Thymus (tissue), 11 donors: Measurements from ENCODE around the gene LRSAM1. TPM values are rescaled to one million over a fixed set of nuclear protein-coding genes. Genes with fewer than 3 reads are reported as not detected.

ENCODE experiments used
- DNase-seq, 9 donors: peaks; one replicate each; pipeline ENCODE4 v3.0.0-alpha.2; 2013; ENCODE audit warnings: low spot score in 9 of 9, low read depth in 6 of 9, missing footprints in 1 of 9
- H3K27ac ChIP-seq, 2 donors: one replicate each; pipeline ENCODE4 v1.5.1; 2013; ENCODE audit warnings: control low read depth in 1 of 2, low read depth in 1 of 2, low read length in 1 of 2, mild to moderate bottlenecking in 1 of 2, moderate library complexity in 1 of 2
- H3K27me3 ChIP-seq, 2 donors: one replicate each; pipeline ENCODE4 v1.5.1; 2013; ENCODE audit warnings: low read length in 1 of 2; ENCODE audit not compliant: control insufficient read depth in 2 of 2, insufficient read depth in 1 of 2
- H3K36me3 ChIP-seq, 2 donors: one replicate each; pipeline ENCODE4 v1.5.1; 2013; ENCODE audit warnings: low read length in 1 of 2, mild to moderate bottlenecking in 1 of 2, moderate library complexity in 1 of 2; ENCODE audit not compliant: control insufficient read depth in 2 of 2, insufficient read depth in 2 of 2
- H3K4me1 ChIP-seq, 2 donors: one replicate each; pipeline ENCODE4 v1.5.1; 2013; ENCODE audit warnings: low read length in 2 of 2; ENCODE audit not compliant: control insufficient read depth in 2 of 2, insufficient read depth in 2 of 2
- H3K4me3 ChIP-seq, 2 donors: one replicate each; pipeline ENCODE4 v1.5.1; 2013; ENCODE audit warnings: low read length in 2 of 2, control low read depth in 1 of 2, mild to moderate bottlenecking in 1 of 2
- H3K9me3 ChIP-seq, 2 donors: one replicate each; pipeline ENCODE4 v1.5.1; 2013; ENCODE audit warnings: low read length in 1 of 2, mild to moderate bottlenecking in 1 of 2; ENCODE audit not compliant: control insufficient read depth in 2 of 2, insufficient read depth in 1 of 2
- WGBS: extraction: QIAGEN DNeasy Blood & Tissue Kit; methylation state at CpG from one replicate; pipeline ENCODE4 v1.1.7; 2013; 5-methylcytosine and 5-hydroxymethylcytosine counted together
- polyA plus RNA-seq: library from polyadenylated mRNA; stranded (reverse); fragments of 200-250 nt; gene quantifications from one replicate; pipeline ENCODE4 v1.2.3, GENCODE V29; 2013
- total RNA-seq: library from RNA; stranded (reverse); fragments of 120-200 nt; gene quantifications from one replicate; pipeline ENCODE4 v1.2.4, GENCODE V29; 2013
- donor health status: healthy.

The LRSAM1 gene
- total and polyA plus RNA-seq, 2 donors, result 4.1 to 24.1 TPM

DNA sequence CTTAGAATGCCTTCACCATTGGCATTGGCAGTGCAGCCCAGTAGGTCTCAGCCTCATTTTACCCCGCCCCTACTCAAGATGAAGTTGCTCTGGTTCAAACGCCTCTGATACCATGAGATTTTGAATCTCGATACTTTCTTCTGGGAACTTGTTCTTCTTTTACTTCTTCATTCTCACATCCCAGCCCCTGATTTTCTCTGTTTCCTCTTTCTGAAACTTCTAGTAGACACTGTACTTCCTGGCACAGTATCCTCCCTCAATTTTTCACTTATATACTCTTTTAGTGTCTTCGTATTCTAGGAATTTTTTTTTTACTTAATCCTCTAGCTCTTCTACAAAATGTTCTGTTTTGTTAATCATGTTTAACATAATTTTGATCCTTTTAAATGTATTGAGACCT is 40.2 kb upstream of the LRSAM1 start:
- H3K36me3 ChIP-seq, result no peaks in the 10 kb centered on the region
- DNase-seq, result no peak
- no peak overlapping the region for H3K27ac ChIP-seq
- peaks cover 3 to 45% of the 10 kb centered on the region in 2 donors for H3K27me3 ChIP-seq
- no peaks in the 10 kb centered on the region for H3K9me3 ChIP-seq
- H3K4me3 ChIP-seq, result no peak overlapping the region
- WGBS, result 80% methylated on average over 4 of the region's 4 CpGs
- no peaks in the 10 kb centered on the region for H3K4me1 ChIP-seq

DNA sequence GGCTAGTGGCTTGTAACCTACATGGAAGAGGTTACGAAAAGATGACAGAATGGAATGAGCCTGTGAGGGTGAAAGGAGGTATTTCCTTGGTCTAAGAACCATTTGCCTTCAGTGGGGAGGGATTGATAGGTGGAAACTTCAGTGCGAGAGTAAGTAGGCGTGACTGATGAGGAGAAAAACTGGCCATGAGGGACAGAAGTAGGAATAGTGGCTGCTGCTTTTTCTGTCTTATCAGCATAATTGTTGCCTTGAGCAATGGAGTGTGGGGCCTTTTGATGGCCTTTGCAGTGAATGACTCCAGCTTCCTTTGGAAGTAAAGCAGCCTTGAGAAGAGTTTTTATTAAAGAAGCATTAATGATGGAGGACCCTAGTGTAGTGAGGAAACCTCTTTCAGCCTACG is 36.2 kb upstream of the LRSAM1 start:
- Histone ChIP-seq H3K4me1 (no peaks in the 10 kb centered on the region), H3K27me3 (peaks cover 3 to 42% of the 10 kb centered on the region in 2 donors), H3K9me3 (no peaks in the 10 kb centered on the region), H3K36me3 (no peaks in the 10 kb centered on the region), H3K4me3 (no peak overlapping the region), H3K27ac (no peak overlapping the region)
- WGBS, result 97% methylated on average over 4 of the region's 4 CpGs
- DNase-seq, result no peak

DNA sequence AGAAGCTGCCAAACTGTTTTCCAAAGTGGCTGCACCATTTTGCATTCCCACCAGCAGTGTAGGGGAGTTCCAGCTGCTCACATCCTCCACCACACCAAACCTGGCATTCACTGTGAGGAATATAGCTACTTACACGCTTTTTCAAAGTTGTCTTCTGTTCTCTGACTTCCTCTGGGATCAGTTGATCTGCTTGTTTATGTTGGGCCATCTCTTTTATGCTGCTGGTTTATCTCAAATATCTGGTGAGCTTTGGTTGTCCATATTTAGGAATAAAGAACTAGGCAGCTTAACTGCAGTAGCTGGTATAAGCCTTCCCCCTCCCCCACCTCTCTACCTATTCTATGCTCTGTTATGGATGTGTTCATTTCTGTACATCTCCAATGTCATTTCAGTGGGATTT is 35.7 kb upstream of the LRSAM1 start:
- Histone ChIP-seq H3K27ac (no peak overlapping the region), H3K9me3 (no peaks in the 10 kb centered on the region), H3K4me3 (no peak overlapping the region), H3K36me3 (no peaks in the 10 kb centered on the region), H3K27me3 (peaks cover 2 to 40% of the 10 kb centered on the region in 2 donors), H3K4me1 (no peaks in the 10 kb centered on the region)
- DNase-seq, result no peak
- 84% methylated on average over 1 of the region's 1 CpG for WGBS

DNA sequence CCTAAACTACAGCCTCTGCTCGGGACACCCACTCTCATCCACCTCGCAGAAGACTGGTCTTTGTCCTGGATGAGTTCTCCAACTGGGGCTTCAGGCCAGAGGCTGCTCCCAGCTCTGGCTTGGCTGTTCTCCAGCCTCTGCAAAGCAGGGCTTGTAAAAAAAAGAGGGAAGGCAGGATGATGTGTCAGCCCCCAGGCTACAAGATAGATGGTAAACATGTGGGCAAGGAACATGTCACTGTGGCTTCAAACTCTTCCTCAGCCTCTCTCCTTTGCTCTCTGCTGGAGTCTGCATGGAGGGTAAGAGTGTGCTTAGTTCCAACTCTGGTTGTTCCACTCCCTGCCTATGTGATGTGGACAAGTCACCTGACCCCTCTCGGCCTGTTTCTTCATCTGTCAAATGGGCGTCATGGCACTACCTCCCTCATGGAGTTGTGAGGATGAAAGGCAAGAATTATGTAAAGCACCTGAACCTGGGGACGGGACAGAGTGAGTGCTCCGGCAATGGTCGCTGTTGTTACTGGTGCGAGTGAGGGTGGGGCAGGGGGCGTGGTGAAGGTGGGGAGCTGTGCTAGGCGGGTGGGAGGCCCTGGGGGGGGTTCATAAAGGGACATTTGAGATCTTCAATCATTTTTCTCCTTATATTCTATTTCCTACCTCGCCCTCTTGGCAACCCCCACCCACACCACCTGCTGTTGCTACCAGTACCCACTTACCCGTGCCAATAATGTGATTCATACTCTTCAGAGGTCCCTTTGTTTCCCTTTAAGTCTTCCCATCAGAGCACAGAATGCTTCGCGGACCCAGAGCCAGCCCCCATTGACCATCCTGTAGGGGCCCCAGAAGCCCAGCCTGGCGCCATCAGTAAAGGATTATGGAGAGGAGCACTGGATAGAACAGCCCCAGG is 33.9 kb upstream of the LRSAM1 start:
- Histone ChIP-seq H3K9me3 (no peaks in the 10 kb centered on the region), H3K27ac (no peak overlapping the region), H3K4me3 (no peak overlapping the region), H3K27me3 (peaks cover 0 to 31% of the 10 kb centered on the region in 2 donors), H3K36me3 (no peaks in the 10 kb centered on the region), H3K4me1 (peaks cover 0 to 4% of the 10 kb centered on the region in 2 donors)
- WGBS, result 91% methylated on average over 15 of the region's 15 CpGs
- DNase-seq, result no peak

DNA sequence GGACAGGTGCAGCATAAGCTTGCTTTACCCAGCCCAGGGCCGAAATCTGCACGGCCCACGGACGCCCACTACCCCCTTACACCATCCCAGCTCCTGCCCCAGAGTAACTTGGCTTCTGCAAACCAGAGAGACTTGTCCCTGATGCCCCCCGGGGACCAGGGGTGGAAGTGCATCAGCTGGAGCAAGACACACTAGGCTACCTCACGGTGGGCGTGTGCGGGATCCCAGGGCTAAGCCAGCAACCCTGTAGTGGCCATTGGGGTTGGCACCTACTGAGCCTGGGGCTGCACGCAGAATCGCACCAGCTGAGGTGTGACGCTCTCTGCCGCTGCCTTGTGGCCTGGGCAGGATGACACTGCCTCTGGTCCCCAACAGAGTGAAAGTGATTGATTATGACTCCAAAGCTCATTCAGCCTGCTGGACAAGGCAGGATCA is 33.3 kb upstream of the LRSAM1 start:
- no peak overlapping the region for H3K27ac ChIP-seq

DNA sequence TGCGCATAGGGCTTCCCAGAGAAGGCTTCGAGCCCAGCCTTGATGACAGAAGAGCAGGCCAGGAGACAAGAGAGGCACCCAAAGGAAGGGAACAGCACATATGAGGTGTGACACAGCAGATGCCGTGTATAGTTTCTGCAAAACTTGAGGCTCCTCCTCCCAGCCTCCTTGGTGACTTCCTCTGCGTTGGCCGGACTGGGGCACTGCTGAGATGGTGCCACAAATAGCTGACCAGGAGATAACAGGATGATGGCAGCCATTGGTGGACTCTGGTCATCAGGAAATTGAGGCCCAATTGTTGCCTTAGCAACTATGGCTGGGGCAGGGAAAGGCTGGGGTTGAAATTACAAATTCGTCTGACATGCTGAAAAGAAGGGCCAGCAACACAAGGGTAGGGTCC is 32.0 kb upstream of the LRSAM1 start:
- H3K4me3 ChIP-seq, result no peak overlapping the region
- H3K27ac ChIP-seq, result no peak overlapping the region
- WGBS, result 94% methylated on average over 6 of the region's 6 CpGs
- H3K4me1 ChIP-seq, result peaks cover 2 to 14% of the 10 kb centered on the region in 2 donors
- H3K27me3 ChIP-seq, result peaks cover 0 to 25% of the 10 kb centered on the region in 2 donors
- no peaks in the 10 kb centered on the region for H3K9me3 ChIP-seq
- DNase-seq, result no peak
- H3K36me3 ChIP-seq, result no peaks in the 10 kb centered on the region

More for the DNA sequence above, 33.3 kb upstream of the LRSAM1 start:
- no peaks in the 10 kb centered on the region for H3K36me3 ChIP-seq
- H3K4me3 ChIP-seq, result no peak overlapping the region
- peaks cover 0 to 30% of the 10 kb centered on the region in 2 donors for H3K27me3 ChIP-seq
- 83% methylated on average over 12 of the region's 12 CpGs for WGBS
- H3K4me1 ChIP-seq, result peaks cover 0 to 10% of the 10 kb centered on the region in 2 donors
- DNase-seq, result peak in 1 of 9 donors; percentile 31
- no peaks in the 10 kb centered on the region for H3K9me3 ChIP-seq

DNA sequence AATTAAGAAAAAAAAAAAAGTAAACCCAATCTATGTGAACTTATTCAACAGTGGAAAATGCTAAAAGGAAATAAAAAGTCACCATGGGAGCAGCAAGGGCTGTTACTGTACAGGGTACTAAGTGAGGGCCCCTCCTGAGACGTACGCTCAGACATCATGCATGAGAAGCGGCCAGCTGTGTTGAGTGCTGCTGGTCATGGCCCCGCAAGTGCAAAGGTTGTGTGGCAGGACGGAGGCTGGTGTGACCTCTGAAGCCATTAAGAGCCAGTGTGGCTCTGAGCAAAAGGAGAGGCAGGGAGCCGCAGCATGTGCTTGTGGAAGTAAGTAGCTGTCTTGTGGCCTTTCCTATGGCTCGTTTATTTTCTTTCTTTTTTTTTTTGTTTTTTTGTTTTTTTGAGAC is 30.3 kb upstream of the LRSAM1 start:
- no peak for DNase-seq
- H3K9me3 ChIP-seq, result no peaks in the 10 kb centered on the region
- no peak overlapping the region for H3K27ac ChIP-seq
- no peaks in the 10 kb centered on the region for H3K36me3 ChIP-seq
- WGBS, result 96% methylated on average over 7 of the region's 7 CpGs
- H3K4me1 ChIP-seq, result peaks cover 5 to 26% of the 10 kb centered on the region in 2 donors
- peaks cover 0 to 14% of the 10 kb centered on the region in 2 donors for H3K27me3 ChIP-seq
- no peak overlapping the region for H3K4me3 ChIP-seq

DNA sequence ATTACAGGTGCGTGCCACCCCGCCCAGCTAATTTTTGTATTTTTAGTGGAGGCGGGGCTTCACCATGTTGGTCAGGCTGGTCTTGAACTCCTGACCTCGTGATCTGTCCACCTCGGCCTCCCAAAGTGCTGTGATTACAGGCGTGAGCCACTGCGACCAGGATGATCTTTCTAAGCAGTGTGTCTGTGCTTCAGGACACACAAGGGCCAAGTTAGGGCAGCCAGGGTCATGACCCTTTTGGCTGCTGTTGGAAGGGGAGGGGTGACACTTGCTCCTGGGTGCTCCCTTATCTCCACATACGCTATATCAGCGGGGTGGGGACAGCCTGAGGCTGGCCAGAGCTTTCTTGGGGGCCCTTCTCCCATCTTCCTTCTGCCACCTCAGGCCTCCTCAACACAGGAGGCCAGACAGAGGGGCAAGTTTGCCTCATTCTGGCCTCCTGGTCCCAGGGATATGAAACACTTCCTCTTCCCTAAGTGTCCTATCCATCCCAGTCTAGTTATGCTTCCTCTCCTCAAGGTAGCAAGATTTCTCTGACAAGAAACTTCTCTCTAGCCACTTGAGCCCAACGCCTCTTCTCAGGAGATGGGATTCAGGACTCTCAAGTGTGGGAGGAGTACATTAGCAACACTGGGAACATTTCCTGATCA is 29.1 kb upstream of the LRSAM1 start:
- Histone ChIP-seq H3K4me1 (peaks cover 5 to 26% of the 10 kb centered on the region in 2 donors), H3K9me3 (no peaks in the 10 kb centered on the region), H3K36me3 (no peaks in the 10 kb centered on the region), H3K4me3 (no peak overlapping the region), H3K27me3 (peaks cover 0 to 9% of the 10 kb centered on the region in 2 donors), H3K27ac (no peak overlapping the region)
- no peak for DNase-seq
- 97% methylated on average over 10 of the region's 10 CpGs for whole genome bisulfite sequencing

DNA sequence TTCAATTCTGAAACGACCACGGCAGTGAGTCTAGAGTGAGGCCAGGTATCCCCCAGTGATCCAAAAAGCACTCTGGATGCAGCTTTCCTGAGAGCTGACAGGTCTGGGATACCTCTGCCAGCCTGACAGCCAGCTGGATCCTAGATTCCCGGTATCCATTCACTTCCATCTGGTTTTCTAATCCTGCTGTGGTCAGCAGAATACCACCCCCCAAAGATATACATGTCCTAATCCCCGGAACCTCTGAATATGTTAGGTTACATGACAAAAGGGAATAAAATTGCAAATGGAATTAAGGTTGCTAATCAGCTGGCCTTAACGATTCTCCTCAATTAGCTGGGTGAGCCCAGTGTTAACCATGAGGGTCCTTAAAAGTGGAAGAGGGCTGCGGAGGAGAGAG is 28.5 kb upstream of the LRSAM1 start:
- 78% methylated on average over 6 of the region's 6 CpGs for WGBS
- H3K4me3 ChIP-seq, result no peak overlapping the region
- H3K36me3 ChIP-seq, result no peaks in the 10 kb centered on the region
- no peaks in the 10 kb centered on the region for H3K9me3 ChIP-seq
- peaks cover 5 to 26% of the 10 kb centered on the region in 2 donors for H3K4me1 ChIP-seq
- H3K27ac ChIP-seq, result no peak overlapping the region
- H3K27me3 ChIP-seq, result peaks cover 0 to 4% of the 10 kb centered on the region in 2 donors
- DNase-seq, result no peak
